Endometrial microvascular endothelial cells (primary cell): Measurements from ENCODE around the gene CTU2. TPM values are rescaled to one million over a fixed set of nuclear protein-coding genes. Genes with fewer than 3 reads are reported as not detected.

Source experiments
- in situ Hi-C: cut with HindIII; loops from 2 replicates; pipeline ENCODE4 v1.10.0; 2017; ENCODE audit warnings: low sequenced_read_pairs, low pct_unique_long_range_greater_than_20kb; ENCODE audit errors: inconsistent ontology term
- total RNA-seq: library from RNA; depleted of rRNA; stranded (reverse); fragments of >200 nt; gene quantifications from one replicate; pipeline ENCODE4 v1.2.3, GENCODE V29; 2015; ENCODE audit errors: inconsistent ontology term

The CTU2 gene
- total RNA-seq, 1 donor from 2014 or later, result 21.9 TPM

GRCh38 chr16:88694221-88695087, 11.8 kb upstream of the CTU2 start:
- in situ Hi-C loops, result no loop called here

- in situ Hi-C loops, result no loop called here
Observed at GRCh38 chr16:88695218-88695617, 11.1 kb upstream of the CTU2 start.

GRCh38 chr16:88695753-88696152, 10.6 kb upstream of the CTU2 start:
- in situ Hi-C loops, result no loop called here

- in situ Hi-C loops, result no loop called here
Observed at GRCh38 chr16:88696441-88696840, 9.9 kb upstream of the CTU2 start.

- in situ Hi-C loops, result no loop called here
Observed at GRCh38 chr16:88697116-88697830, 9.0 kb upstream of the CTU2 start.

GRCh38 chr16:88697831-88698615, 8.3 kb upstream of the CTU2 start:
- in situ Hi-C loops, result no loop called here

- in situ Hi-C loops, result no loop called here
Observed at GRCh38 chr16:88698646-88699045, 7.7 kb upstream of the CTU2 start.

GRCh38 chr16:88699180-88699579, 7.1 kb upstream of the CTU2 start:
- in situ Hi-C loops, result no loop called here

- in situ Hi-C loops, result no loop called here
Observed at GRCh38 chr16:88700322-88700635, 6.0 kb upstream of the CTU2 start.

GRCh38 chr16:88700636-88701482, 5.4 kb upstream of the CTU2 start:
- in situ Hi-C loops, result no loop called here

GRCh38 chr16:88701581-88702370, 4.5 kb upstream of the CTU2 start:
- in situ Hi-C loops, result no loop called here

GRCh38 chr16:88702371-88703210, 3.7 kb upstream of the CTU2 start:
- in situ Hi-C loops, result no loop called here

GRCh38 chr16:88703486-88704309, 2.6 kb upstream of the CTU2 start:
- in situ Hi-C loops, result no loop called here

GRCh38 chr16:88705076-88705684, 1.1 kb upstream of the CTU2 start:
- in situ Hi-C loops, result no loop called here

GRCh38 chr16:88705801-88706228, 488 bp upstream of the CTU2 start:
- in situ Hi-C loops, result no loop called here
